GM13976 (cell line): Measurements from ENCODE around the gene CPED1.

Experiments used
- DNase-seq: peaks from one replicate; pipeline ENCODE4 v3.0.0; 2012; ENCODE audit warnings: low spot score
- CTCF ChIP-seq: IDR thresholded peaks from 2 replicates; pipeline ENCODE4 v1.5.1; 2012; ENCODE audit warnings: borderline replicate concordance, mild to moderate bottlenecking; ENCODE audit not compliant: insufficient read depth; ENCODE audit errors: extremely low read depth, missing control alignments, control extremely low read depth
- in situ Hi-C: fragments of 300-500 bp; cut with MboI; formaldehyde crosslinking; loops from one replicate; pipeline ENCODE4 v1.12.0; 2022; ENCODE audit warnings: low sequenced_read_pairs, mixed read lengths, inconsistent platforms; ENCODE audit not compliant: unreplicated experiment

CPED1 gene

GRCh38 chr7:121279822-121280221 lies 291.3 kb downstream of the CPED1 start:
- no peak for DNase-seq
- TF ChIP-seq CTCF, result no peak
- in situ Hi-C loops, result no loop called here

GRCh38 chr7:121280656-121281055 lies 292.1 kb downstream of the CPED1 start:
- in situ Hi-C loops, result no loop called here
- no peak for TF ChIP-seq CTCF
- DNase-seq, result no peak

GRCh38 chr7:121282129-121282528 lies 293.6 kb downstream of the CPED1 start:
- no peak for DNase-seq
- TF ChIP-seq CTCF, result no peak
- in situ Hi-C loops, result no loop called here

- TF ChIP-seq CTCF, result no peak
- in situ Hi-C loops, result no loop called here
- no peak for DNase-seq
These were observed 296.7 kb downstream of the CPED1 start for GRCh38 chr7:121285066-121285667.

GRCh38 chr7:121286186-121286585 lies 297.7 kb downstream of the CPED1 start:
- TF ChIP-seq CTCF, result no peak
- in situ Hi-C loops, result no loop called here
- no peak for DNase-seq

GRCh38 chr7:121286742-121287734 lies 298.5 kb downstream of the CPED1 start:
- no peak for TF ChIP-seq CTCF
- no peak for DNase-seq
- in situ Hi-C loops, result no loop called here
